ENCODE results near the gene UMAD1.

- no peak for TF ChIP-seq TEAD4 (IDR thresholded peaks at IDR 0.05)
- TF ChIP-seq FOXM1 (IDR thresholded peaks at IDR 0.05; ENCODE audit: borderline replicate concordance, low read depth), result no peak
- no peak for TF ChIP-seq CREB1 (IDR thresholded peaks at IDR 0.05; ENCODE audit: low read depth)
- TF ChIP-seq RAD21 (IDR thresholded peaks at IDR 0.05; ENCODE audit: low read depth), result no peak
- no peak for TF ChIP-seq EP300 (IDR thresholded peaks at IDR 0.05; ENCODE audit: borderline replicate concordance)
- no peak for TF ChIP-seq MAX (IDR thresholded peaks at IDR 0.05)
- TF ChIP-seq YY1 (IDR thresholded peaks at IDR 0.05; ENCODE audit: low read depth), result no peak
- TF ChIP-seq REST (IDR thresholded peaks at IDR 0.05; ENCODE audit: low read depth), result no peak
- TF ChIP-seq USF1 (IDR thresholded peaks at IDR 0.05), result no peak
- no peak for TF ChIP-seq TCF12 (IDR thresholded peaks at IDR 0.05; ENCODE audit: low read depth)
- no peak for TF ChIP-seq NFIC (IDR thresholded peaks at IDR 0.05)
- no peak for TF ChIP-seq TAF1 (IDR thresholded peaks at IDR 0.05; ENCODE audit: low read depth)
Observed at GRCh38 chr7:7745258-7745657, 104.7 kb downstream of the UMAD1 start.

Data from Ishikawa (cell line).